Hippocampal formation (tissue), 2 donors: ENCODE measurements around the gene GAD1.

Experiments used
- DNase-seq, 2 donors: peaks; one replicate each; lab custom pipeline; 2025; lab: John Stamatoyannopoulos, UW

Gene GAD1

DNA sequence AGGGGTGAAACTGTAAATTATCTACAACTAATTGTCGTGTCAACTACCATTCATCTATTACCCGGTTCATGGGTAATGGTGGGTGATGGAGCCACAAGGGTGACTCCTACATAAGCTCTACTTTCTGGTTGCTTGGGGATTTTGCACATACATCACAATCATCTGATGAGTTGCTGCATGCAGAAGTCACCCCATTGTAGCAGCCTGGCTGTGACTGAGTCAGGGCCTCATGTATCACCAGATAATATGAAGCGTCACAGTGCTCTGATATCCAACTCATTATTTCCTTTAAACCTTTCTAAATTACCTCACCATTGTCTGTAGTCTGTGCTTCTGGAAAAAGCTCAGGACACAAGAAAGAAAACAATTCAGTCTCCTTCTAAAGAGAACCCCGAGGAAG is 79.9 kb downstream of the GAD1 start:
- no peak for DNase-seq

DNA sequence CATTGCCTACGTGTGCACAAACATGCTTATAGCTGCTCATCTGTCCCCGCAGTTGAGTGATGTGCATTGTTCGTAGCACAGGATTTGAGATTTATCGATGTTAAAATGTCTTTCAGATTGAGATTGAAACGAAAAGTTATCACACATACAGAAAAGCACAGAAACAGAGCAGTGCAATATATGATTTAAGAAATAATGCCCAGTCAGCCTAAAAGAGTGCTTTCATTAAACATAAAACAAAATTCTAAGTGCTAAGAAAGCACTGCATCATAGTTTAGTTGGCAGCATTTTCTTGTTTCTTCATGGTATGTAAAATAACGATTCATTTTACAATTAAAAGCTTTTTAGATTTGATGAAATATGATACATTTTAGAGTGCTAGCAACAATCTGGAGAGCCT is 80.4 kb downstream of the GAD1 start:
- no peak for DNase-seq

DNA sequence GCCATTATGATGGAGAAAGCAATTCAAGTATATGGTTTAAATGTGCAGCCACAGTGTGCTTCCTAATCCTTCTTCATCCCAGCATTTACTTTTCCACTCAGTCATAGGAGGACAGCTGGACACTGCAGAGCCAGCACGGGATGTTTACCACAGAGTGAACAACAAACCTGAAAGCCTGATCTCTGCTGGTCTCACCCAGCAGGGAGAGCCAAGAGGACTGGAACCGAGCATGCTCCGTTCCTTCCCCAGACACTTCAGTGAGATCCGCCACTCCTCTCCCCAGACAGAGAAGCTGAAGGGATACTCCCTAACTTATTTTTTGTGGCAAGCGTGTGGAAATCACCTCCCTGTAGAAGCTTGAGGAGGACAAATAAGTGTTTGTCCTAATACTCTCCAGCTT is 89.2 kb downstream of the GAD1 start:
- no peak for DNase-seq
